ENCODE results near the gene KRT5.
"Not testable (repeated sequence)": the region's sequence is repeated elsewhere in the genome, so short reads cannot be mapped to it uniquely, and the experiment has no call there.

KRT5 gene

DNA sequence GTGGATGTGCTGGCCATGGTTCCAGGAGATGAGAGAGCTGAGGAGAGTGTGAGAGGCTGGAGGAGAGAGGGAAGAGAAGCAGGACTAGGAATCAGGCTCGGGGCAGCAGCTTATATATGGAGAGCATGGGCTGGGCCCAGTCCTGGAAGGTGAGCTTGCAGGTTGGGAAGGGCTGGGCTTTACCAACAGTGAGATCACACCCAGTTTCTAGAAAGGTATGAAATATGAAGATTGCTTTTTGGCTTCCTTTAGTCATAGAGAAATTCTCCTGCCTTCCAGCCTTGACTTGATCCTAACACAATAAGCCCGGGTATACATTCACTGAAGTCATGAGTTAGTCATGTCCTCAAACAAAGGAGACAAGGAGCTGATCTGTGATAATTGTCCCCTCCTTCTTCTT, 27.0 kb downstream of the KRT5 start, which contains the start of gene KRT6A:
Gene KRT6A (minus strand): TSS at position 86 of the 400 bp plus-strand sequence. CDS start 69 bp downstream, at position 17.
- DNase-seq: no peak

DNA sequence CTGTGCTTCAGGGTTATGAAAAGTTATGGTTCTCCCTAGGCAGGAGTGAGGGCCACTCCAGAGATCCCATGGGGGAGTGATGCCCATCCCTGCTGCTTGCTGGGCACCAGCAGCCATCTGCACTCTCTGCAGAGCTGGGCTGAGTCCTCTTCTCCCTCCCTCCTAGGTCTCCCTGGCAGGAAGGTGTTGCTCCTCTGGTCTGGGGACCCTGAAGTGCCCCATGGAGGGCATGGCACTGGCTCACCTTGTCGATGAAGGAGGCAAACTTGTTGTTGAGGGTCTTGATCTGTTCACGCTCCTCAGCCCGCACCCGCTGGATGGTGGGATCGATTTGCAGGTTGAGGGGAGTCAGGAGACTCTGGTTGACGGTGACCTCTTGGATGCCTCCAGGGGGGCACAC, 27.8 kb downstream of the KRT5 start:
- DNase-seq: not testable (repeated sequence)

DNA sequence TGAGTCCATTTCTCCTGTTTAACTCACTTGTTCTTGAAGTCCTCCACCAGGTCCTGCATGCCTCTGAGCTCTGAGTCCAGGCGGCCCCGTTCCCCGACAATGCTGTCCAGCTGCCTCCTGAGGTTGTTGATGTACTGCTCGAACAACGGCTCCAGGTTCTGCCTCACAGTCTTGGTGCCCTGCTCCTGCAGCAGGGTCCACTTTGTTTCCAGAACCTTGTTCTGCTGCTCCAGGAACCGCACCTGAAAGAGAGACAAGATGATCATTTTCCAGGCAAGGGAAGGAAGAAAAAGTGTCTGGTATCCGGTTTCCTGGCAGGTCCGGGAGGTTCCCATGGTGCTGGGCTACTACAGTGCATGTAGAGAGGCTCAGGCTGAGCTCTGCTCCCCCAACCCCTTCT, 28.7 kb downstream of the KRT5 start:
- not testable (repeated sequence) for DNase-seq

DNA sequence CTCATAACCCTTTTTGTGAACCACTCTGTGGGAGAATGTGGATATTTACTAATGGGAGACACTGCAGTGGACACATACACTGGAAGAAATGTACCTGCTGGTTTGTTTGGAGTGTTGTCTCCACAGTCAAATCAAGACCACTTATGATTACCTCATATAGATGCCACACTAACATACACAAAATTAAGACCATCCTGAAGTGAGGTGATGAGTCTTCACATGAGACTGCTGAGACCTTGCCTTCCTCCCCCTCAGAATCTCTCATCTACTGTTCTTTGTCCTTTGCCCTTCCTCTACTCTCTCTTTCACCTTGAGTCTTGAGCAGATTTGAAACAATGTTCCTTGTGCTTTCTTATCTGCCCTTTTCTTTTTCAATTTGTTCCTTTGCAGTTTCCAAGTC, 31.5 kb downstream of the KRT5 start:
- DNase-seq: no peak

DNA sequence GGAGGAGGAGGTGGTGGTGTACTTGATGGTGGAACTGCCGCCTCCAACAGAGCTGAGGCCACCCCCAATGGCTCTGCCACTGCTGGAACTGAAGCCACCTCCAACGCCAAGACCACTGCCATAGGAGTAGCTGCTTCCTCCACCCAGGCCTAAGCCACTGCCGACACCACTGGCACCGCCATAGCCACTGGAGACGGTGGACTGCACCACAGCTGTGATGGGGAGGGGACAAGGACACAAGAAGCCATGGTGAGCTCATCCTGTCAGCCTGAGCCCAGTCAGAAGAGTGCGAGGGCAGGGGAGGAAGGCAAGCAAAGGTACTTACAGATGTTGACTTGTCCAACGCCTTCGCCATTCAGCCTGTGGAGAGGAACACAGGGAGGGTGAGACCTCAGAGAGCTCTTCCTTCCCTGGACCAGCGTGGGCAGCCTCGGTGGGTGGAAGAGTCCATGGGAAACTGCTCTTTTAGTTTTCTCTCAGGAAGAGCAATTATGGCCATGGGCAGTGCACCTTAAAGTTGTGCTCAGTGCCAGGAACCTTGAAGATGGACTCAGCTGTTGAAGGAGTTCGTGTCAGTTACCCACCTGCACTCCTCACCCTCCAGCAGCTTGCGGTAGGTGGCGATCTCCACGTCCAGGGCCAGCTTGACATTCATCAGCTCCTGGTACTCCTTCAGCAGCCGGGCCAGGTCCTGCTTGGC, 32.3 kb downstream of the KRT5 start:
- not testable (repeated sequence) for DNase-seq

DNA sequence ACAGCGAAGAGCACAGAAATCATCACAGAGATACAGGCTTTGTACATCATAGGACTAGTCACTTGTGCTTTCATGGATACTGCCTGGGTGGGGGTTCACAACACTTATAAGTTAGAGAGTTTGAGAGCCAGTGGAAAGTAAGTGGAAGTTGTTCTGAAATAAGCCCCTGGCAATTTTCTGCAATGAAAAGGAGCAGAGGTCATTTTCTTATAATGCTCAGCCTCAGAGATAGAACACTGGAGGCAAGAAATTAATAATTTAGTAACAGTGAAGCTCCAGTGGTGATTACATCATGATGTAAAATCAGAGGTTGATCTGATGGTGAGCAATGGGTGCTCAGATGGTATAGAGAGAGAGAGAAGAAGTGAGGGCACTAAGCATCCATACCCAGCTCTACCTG, 33.0 kb downstream of the KRT5 start:
- no peak for DNase-seq

DNA sequence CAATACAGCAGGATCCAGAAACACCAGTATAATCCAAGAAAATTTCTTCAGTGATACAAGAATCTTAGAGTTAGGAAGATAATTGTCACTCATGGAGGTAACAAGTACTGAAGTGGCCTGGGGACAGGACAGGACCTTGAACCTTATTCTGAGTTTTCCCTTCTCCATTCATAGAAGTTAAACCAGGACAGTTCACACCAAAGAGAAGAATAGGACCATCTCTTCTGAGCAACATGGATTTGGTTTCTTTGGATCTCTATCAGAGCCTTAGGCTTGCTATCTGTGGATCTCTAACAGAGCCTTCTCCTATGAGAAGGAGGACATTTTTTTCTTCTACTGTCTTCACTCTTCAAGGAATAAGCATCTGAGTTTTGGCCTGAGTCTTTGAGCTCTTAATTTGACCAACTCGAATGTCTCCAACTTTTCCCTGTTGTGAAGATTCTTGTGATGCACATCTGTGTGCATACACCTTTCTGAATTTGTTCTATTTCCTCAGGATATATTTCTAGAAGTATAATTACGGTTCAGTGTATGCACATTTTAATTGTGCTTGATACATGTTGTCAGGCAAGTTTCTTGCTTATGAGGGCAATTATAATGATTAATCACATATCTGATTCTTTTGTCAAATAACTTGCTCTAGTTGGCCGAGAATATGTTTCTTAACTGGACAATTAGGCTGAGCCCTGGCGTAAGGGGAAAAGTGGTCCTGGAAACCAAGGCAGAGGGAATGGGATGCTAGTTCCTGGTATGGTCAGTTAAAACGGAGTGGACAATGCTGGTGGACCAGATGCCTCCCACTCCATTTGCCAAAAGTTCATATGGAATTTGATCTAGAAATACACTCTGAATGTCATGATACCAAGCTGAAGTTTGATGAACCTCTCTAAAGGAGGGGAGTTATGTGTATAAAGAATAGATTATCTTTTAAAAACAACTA, 33.8 kb downstream of the KRT5 start:
- no peak for DNase-seq

DNA sequence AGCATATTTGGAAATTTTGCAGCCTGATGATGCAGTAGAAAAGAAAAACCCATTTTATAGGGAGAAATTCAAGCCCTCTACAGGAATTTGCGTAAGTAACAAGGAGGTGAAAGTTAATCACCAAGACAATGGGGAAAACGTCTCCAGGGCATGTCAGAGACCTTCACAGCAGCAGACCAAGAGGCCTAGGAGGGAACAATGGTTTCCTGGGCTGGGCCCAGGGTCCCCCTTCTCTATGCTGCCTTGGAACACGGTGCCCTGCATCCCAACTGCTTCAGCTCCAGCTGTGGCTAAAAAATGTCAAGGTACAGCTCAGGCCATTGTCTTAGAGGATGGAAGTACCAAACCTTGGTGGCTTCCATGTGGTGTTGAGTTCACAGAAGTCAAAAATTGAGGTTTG, 40.1 kb downstream of the KRT5 start:
- no peak for DNase-seq

DNA sequence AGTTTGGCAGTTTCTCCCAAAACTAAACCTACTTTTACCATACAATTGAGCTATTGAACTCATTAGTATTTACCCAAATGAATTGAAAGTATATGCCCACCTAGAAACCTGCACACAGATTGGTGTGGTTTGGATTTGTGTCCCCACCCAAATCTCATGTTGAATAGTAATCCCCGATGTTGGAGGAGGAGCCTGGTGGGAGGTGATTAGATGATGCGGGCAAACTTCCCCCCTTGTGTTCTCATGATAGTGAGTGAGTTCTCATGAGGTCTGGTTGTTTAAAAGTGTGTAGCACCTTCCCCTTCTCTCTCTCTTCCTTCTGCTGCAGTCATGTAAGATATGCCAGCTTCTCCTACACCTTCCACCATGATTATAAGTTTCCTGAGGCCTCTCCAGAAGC, 42.5 kb downstream of the KRT5 start:
- DNase-seq: no peak

DNA sequence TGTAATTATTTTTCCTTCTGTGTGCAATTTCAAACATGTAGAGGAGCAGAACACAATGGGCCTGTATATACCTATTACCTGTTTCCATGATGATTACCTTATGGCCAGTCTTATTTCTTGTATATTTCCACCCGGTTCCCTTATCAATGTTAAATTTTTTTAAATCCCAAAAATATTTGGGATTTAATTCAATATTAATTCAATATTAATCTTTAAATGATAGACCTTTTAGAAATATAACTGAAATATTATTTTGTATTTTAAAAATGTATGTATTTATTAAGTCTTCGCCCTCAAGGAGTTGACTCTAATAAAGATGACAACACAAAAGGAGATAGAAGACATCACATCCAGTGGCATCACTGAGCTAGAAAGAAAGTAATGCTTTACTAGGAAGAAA, 46.0 kb downstream of the KRT5 start:
- DNase-seq: no peak

DNA sequence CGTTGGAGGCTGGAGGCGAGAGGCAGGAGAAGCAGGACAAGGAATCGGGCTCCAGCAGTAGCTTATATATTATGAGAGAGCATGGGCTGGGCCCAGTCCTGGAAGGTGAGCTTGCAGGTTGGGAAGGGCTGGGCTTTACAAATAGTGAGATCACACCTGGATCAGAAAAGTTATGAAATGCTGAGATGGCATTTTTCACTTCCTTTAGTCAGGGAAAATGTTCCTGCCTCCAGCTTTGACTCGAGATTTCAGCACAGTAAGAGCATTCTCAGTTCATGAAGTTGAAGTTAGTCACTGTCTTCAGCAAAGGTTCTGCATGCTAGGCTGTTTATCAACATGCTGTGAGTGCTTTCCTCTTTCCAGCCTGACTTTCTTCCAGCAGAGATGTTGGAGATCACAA, 46.4 kb downstream of the KRT5 start, which contains the start of gene KRT6C:
Gene KRT6C (minus strand): TSS at position 38 of the 400 bp plus-strand sequence. CDS start 68 bp downstream, outside the sequence.
- DNase-seq: no peak

DNA sequence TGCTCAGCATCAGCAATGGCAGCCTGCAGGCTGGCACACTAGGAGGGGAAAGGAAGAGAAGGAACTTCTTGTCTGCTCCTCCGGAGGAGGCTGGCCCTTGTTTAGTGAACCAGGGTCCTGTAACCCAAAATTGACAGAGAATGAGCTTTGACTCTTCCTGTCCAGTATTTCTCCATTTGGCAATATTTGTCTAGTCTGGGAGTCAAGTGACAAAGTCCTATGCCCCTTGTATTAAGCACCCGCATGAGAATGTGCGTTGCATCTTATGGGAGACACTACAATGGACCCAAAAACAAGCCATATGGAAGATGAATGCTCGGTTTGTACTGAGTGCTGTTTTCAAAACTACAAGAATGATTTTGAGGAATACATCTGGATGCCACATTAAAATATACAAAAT, 50.3 kb downstream of the KRT5 start:
- no peak for DNase-seq

DNA sequence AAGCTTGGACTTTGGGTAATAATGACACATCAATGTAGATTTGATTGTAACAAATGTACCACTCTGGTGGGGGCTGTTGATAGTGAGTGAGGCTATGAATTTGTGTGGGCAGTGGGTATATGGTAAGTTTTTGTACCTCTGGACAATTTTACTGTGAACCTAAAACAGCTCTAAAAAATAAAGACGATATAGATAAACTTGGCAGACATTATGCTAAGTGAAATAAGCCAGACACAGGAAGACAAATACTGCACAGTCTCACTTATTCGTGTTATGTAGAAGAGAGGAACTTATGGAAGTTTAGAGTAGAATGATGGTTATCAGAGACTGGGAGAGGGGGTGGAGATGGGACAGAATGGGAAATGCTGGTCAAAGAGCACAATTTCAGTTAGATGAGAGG, 55.3 kb downstream of the KRT5 start:
- no peak for DNase-seq

Measured in retina (tissue), 1 donor.